HUDEP-2 (cell line): ENCODE data around the gene AGBL1.

Experiments
- DNase-seq, 76 experiments: peaks; one replicate each; lab custom pipeline; 2025; ENCODE audit not compliant: unreplicated experiment in 76 of 76; lab: John Stamatoyannopoulos, UW

The AGBL1 gene

GRCh38 chr15:86676002-86676401 is 596.3 kb downstream of the AGBL1 start:
- no peak for DNase-seq

GRCh38 chr15:86677278-86677677 is 597.6 kb downstream of the AGBL1 start:
- no peak for DNase-seq

- no peak for DNase-seq
Measured at GRCh38 chr15:86685263-86685662, 605.6 kb downstream of the AGBL1 start.

GRCh38 chr15:86689006-86689405 is 609.3 kb downstream of the AGBL1 start:
- DNase-seq = no peak

GRCh38 chr15:86690566-86690965 is 610.9 kb downstream of the AGBL1 start:
- DNase-seq = no peak

- DNase-seq = no peak
Measured at GRCh38 chr15:86691091-86691663, 611.5 kb downstream of the AGBL1 start.

GRCh38 chr15:86700864-86701610 is 621.4 kb downstream of the AGBL1 start:
- no peak for DNase-seq

GRCh38 chr15:86701611-86701963 is 621.9 kb downstream of the AGBL1 start:
- no peak for DNase-seq

- no peak for DNase-seq
Measured at GRCh38 chr15:86706813-86707212, 627.1 kb downstream of the AGBL1 start.

- no peak for DNase-seq
Measured at GRCh38 chr15:86711476-86711875, 631.8 kb downstream of the AGBL1 start.

GRCh38 chr15:86714241-86714640 is 634.6 kb downstream of the AGBL1 start:
- no peak for DNase-seq

- no peak for DNase-seq
Measured at GRCh38 chr15:86725628-86726027, 646.0 kb downstream of the AGBL1 start.

- no peak for DNase-seq
Measured at GRCh38 chr15:86735247-86736040, 655.8 kb downstream of the AGBL1 start.

GRCh38 chr15:86741917-86742316 is 662.2 kb downstream of the AGBL1 start:
- no peak for DNase-seq

GRCh38 chr15:86743283-86743903 is 663.7 kb downstream of the AGBL1 start:
- peak in 6 of 76 experiments; percentile 0 to 23 (median 3) for DNase-seq

GRCh38 chr15:86744198-86744780 is 664.6 kb downstream of the AGBL1 start:
- DNase-seq = no peak

- DNase-seq = no peak
Measured at GRCh38 chr15:86751116-86751515, 671.4 kb downstream of the AGBL1 start.

- DNase-seq = no peak
Measured at GRCh38 chr15:86754846-86755245, 675.2 kb downstream of the AGBL1 start.

GRCh38 chr15:86756688-86757087 is 677.0 kb downstream of the AGBL1 start:
- no peak for DNase-seq

- DNase-seq = no peak
Measured at GRCh38 chr15:86759800-86760523, 680.3 kb downstream of the AGBL1 start.
